Nephron progenitor cell (in vitro differentiated cells): ENCODE data around the gene UBR7.

Source experiments
- DNase-seq: peaks from one replicate; pipeline ENCODE4 v3.0.0; 2021
- H3K27ac Mint-ChIP-seq: 2 replicates; pipeline ENCODE4 v1.8.0; 2021; ENCODE audit warnings: mild to moderate bottlenecking, moderate library complexity, mixed read lengths
- H3K27me3 Mint-ChIP-seq: 2 replicates; pipeline ENCODE4 v1.8.0; 2021; ENCODE audit warnings: mild to moderate bottlenecking, low read depth, mixed read lengths; ENCODE audit not compliant: poor library complexity
- H3K36me3 Mint-ChIP-seq: 2 replicates; pipeline ENCODE4 v1.8.0; 2021; ENCODE audit warnings: low read depth, mixed read lengths
- H3K4me1 Mint-ChIP-seq: 2 replicates; pipeline ENCODE4 v1.8.0; 2021; ENCODE audit warnings: mixed read lengths
- H3K4me3 Mint-ChIP-seq: 2 replicates; pipeline ENCODE4 v1.8.0; 2021; ENCODE audit warnings: mild to moderate bottlenecking, moderate library complexity, mixed read lengths
- H3K9me3 Mint-ChIP-seq: 2 replicates; pipeline ENCODE4 v1.8.0; 2021; ENCODE audit warnings: mild to moderate bottlenecking, moderate library complexity, mixed read lengths
- CTCF ChIP-seq: fragments of 200-600 bp; sonication (generic); IDR thresholded peaks from 2 replicates; pipeline ENCODE4 v1.5.0; 2021; ENCODE audit warnings: antibody characterized with exemption

Gene UBR7

GRCh38 chr14:93214598-93214997 lies 7.5 kb downstream of the UBR7 start:
- H3K4me3 Mint-ChIP-seq: no peak overlapping the region
- no peaks in the 10 kb centered on the region for H3K4me1 Mint-ChIP-seq
- H3K36me3 Mint-ChIP-seq: peaks cover 28% of the 10 kb centered on the region
- no peak for DNase-seq
- H3K27me3 Mint-ChIP-seq: no peaks in the 10 kb centered on the region
- no peak for TF ChIP-seq CTCF
- no peak overlapping the region for H3K27ac Mint-ChIP-seq
- H3K9me3 Mint-ChIP-seq: no peaks in the 10 kb centered on the region

GRCh38 chr14:93219103-93219726 lies 12.2 kb downstream of the UBR7 start:
- H3K9me3 Mint-ChIP-seq: no peaks in the 10 kb centered on the region
- H3K4me3 Mint-ChIP-seq: no peak overlapping the region
- no peaks in the 10 kb centered on the region for H3K4me1 Mint-ChIP-seq
- H3K27ac Mint-ChIP-seq: no peak overlapping the region
- H3K36me3 Mint-ChIP-seq: peaks cover 46% of the 10 kb centered on the region
- H3K27me3 Mint-ChIP-seq: no peaks in the 10 kb centered on the region
- TF ChIP-seq CTCF: peak; percentile 54
- DNase-seq: peak; percentile 27

GRCh38 chr14:93220509-93220908 lies 13.5 kb downstream of the UBR7 start:
- no peak for TF ChIP-seq CTCF
- H3K27me3 Mint-ChIP-seq: no peaks in the 10 kb centered on the region
- no peak for DNase-seq
- H3K27ac Mint-ChIP-seq: no peak overlapping the region
- H3K4me1 Mint-ChIP-seq: no peaks in the 10 kb centered on the region
- no peaks in the 10 kb centered on the region for H3K9me3 Mint-ChIP-seq
- H3K36me3 Mint-ChIP-seq: peaks cover 54% of the 10 kb centered on the region
- H3K4me3 Mint-ChIP-seq: no peak overlapping the region

GRCh38 chr14:93223565-93223964 lies 16.5 kb downstream of the UBR7 start:
- no peak for DNase-seq
- H3K4me1 Mint-ChIP-seq: no peaks in the 10 kb centered on the region
- TF ChIP-seq CTCF: no peak
- peaks cover 71% of the 10 kb centered on the region for H3K36me3 Mint-ChIP-seq
- H3K27me3 Mint-ChIP-seq: no peaks in the 10 kb centered on the region
- H3K4me3 Mint-ChIP-seq: no peak overlapping the region
- no peaks in the 10 kb centered on the region for H3K9me3 Mint-ChIP-seq
- no peak overlapping the region for H3K27ac Mint-ChIP-seq

GRCh38 chr14:93228550-93228949 lies 21.5 kb downstream of the UBR7 start:
- Mint-ChIP-seq H3K9me3 (no peaks in the 10 kb centered on the region), H3K27me3 (peaks cover 4% of the 10 kb centered on the region)
- no peak for TF ChIP-seq CTCF

GRCh38 chr14:93230539-93230938 lies 23.5 kb downstream of the UBR7 start:
- no peaks in the 10 kb centered on the region for H3K9me3 Mint-ChIP-seq

More at GRCh38 chr14:93228550-93228949, 21.5 kb downstream of the UBR7 start:
- no peak overlapping the region for H3K4me3 Mint-ChIP-seq
- peaks cover 46% of the 10 kb centered on the region for H3K36me3 Mint-ChIP-seq
- no peaks in the 10 kb centered on the region for H3K4me1 Mint-ChIP-seq
- H3K27ac Mint-ChIP-seq: no peak overlapping the region
- no peak for DNase-seq

More at GRCh38 chr14:93230539-93230938, 23.5 kb downstream of the UBR7 start:
- no peak overlapping the region for H3K4me3 Mint-ChIP-seq
- H3K27ac Mint-ChIP-seq: peak overlapping the region; percentile 45
- H3K27me3 Mint-ChIP-seq: peaks cover 9% of the 10 kb centered on the region
- H3K4me1 Mint-ChIP-seq: no peaks in the 10 kb centered on the region
- TF ChIP-seq CTCF: no peak
- no peak for DNase-seq
- H3K36me3 Mint-ChIP-seq: peaks cover 32% of the 10 kb centered on the region
